SU-DHL-6 (cell line): ENCODE measurements around the gene TMSB15A.

Experiments used
- CTCF ChIP-seq: fragments of 200-600 bp; sonication (generic); IDR thresholded peaks from one replicate; pipeline ENCODE4 v1.5.1; 2017; ENCODE audit warnings: antibody characterized with exemption, mild to moderate bottlenecking, low read length, moderate library complexity; ENCODE audit not compliant: insufficient read depth, poor library complexity, severe bottlenecking
- EZH2phosphoT487 ChIP-seq: fragments of 200-600 bp; sonication (generic), shearing (Covaris generic); conservative IDR thresholded peaks from 2 replicates; pipeline ENCODE4 v1.6.1; 2018; ENCODE audit warnings: mild to moderate bottlenecking, antibody characterized with exemption, low read length, moderate library complexity, mixed read lengths

GRCh38 chrX:102498732-102499131 is 17.8 kb downstream of the TMSB15A start:
- TF ChIP-seq CTCF (no peak), EZH2phosphoT487 (no peak)
